Measurements from ENCODE around the gene TMEM255B. TPM values are rescaled to one million over a fixed set of nuclear protein-coding genes. Genes with fewer than 3 reads are reported as not detected.

Gene TMEM255B
- total RNA-seq, 1 experiment from 2014 or later = 2.8 TPM

DNA sequence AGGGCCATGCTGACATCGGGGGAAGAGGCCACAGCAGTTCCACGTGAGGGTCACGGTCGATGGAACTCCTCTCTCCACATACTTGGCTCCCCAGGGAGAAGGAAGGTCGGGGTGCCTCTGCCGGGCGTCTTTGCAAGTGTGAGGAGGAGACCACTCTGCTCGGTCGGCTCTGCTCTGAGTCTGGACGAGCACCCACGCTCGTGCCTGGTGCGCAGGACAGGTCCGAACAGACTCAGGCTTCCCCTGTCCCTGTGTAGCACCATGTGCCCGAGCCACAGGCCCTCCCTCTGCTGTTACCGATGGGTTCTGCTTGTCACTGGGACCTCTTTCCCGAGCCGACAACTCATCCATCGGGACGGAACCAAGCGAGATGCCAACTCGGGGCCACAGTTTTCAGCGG is 35.1 kb downstream of the TMEM255B start:
- no peak for DNase-seq
- H2BK120ac ChIP-seq (ENCODE audit: low read depth, low read length, poor library complexity, severe bottlenecking) = no peak overlapping the region
- no peak overlapping the region for H3T11ph ChIP-seq (ENCODE audit: low read length)
- H2BK5ac ChIP-seq (ENCODE audit: insufficient read length, low read length) = no peak overlapping the region
- H3K4me1 ChIP-seq (ENCODE audit: insufficient read depth, low read length) = no peaks in the 10 kb centered on the region
- H3K4me2 ChIP-seq (ENCODE audit: insufficient read depth, insufficient read length, low read length) = no peak overlapping the region
- no peak overlapping the region for H3K4me3 Mint-ChIP-seq
- no peak overlapping the region for H3K27ac Mint-ChIP-seq
- H4K5ac ChIP-seq (ENCODE audit: insufficient read length, low read depth, low read length) = no peak overlapping the region
- H3K79me2 ChIP-seq (ENCODE audit: insufficient read depth, low read length) = no peaks in the 10 kb centered on the region
- no peaks in the 10 kb centered on the region for H3K4me1 Mint-ChIP-seq
- no peaks in the 10 kb centered on the region for H3K27me3 ChIP-seq (ENCODE audit: insufficient read depth, low read length)
- TF ChIP-seq, protein P1, sequence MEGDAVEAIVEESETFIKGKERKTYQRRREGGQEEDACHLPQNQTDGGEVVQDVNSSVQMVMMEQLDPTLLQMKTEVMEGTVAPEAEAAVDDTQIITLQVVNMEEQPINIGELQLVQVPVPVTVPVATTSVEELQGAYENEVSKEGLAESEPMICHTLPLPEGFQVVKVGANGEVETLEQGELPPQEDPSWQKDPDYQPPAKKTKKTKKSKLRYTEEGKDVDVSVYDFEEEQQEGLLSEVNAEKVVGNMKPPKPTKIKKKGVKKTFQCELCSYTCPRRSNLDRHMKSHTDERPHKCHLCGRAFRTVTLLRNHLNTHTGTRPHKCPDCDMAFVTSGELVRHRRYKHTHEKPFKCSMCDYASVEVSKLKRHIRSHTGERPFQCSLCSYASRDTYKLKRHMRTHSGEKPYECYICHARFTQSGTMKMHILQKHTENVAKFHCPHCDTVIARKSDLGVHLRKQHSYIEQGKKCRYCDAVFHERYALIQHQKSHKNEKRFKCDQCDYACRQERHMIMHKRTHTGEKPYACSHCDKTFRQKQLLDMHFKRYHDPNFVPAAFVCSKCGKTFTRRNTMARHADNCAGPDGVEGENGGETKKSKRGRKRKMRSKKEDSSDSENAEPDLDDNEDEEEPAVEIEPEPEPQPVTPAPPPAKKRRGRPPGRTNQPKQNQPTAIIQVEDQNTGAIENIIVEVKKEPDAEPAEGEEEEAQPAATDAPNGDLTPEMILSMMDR (conservative IDR thresholded peaks at IDR 0.05) = no peak
- no peaks in the 10 kb centered on the region for H3K9me3 ChIP-seq (ENCODE audit: control insufficient read depth, low read depth, low read length)
- no peak overlapping the region for H3K56ac ChIP-seq (ENCODE audit: insufficient read length, low read depth, low read length)
- no peak overlapping the region for H3K23ac ChIP-seq (ENCODE audit: insufficient read length, low read depth, low read length)
- no peak overlapping the region for H3K9ac ChIP-seq (ENCODE audit: extremely low read depth, insufficient read length, low read length)
- H2AK5ac ChIP-seq (ENCODE audit: insufficient read length, low read length) = no peak overlapping the region
- H2AFZ ChIP-seq (ENCODE audit: low read length) = no peak overlapping the region
- no peak overlapping the region for H2BK12ac ChIP-seq (ENCODE audit: insufficient read length, low read depth, low read length)
- H4K91ac ChIP-seq (ENCODE audit: insufficient read length, low read depth, low read length) = no peak overlapping the region
- H3K9me3 Mint-ChIP-seq = no peaks in the 10 kb centered on the region
- H2BK20ac ChIP-seq (ENCODE audit: low read depth, low read length, poor library complexity, severe bottlenecking) = no peak overlapping the region
- H3K23me2 ChIP-seq (ENCODE audit: insufficient read length, low read depth, low read length, poor library complexity, severe bottlenecking) = no peaks in the 10 kb centered on the region
- no peak overlapping the region for H3K27ac ChIP-seq (ENCODE audit: insufficient read length, low read depth, low read length)
- no peaks in the 10 kb centered on the region for H3K79me1 ChIP-seq (ENCODE audit: insufficient read depth, low read depth, low read length, poor library complexity, severe bottlenecking)
- H2BK15ac ChIP-seq (ENCODE audit: low read depth, low read length) = no peak overlapping the region
- H3K14ac ChIP-seq (ENCODE audit: insufficient read depth, low read length) = no peak overlapping the region
- H3K4ac ChIP-seq (ENCODE audit: low read depth, low read length) = no peak overlapping the region
- no peaks in the 10 kb centered on the region for H4K20me1 ChIP-seq (ENCODE audit: control insufficient read depth, insufficient read depth, insufficient read length)
- no CpG with 5 or more reads among the region's 23 CpGs for WGBS (ENCODE audit: extremely low coverage, insufficient read length, low lambda C conversion rate)
- no peaks in the 10 kb centered on the region; the same call in 1 of the 2 replicates for H3K27me3 Mint-ChIP-seq (ENCODE audit: low read depth)
- no peak overlapping the region for H4K8ac ChIP-seq (replicated peaks; ENCODE audit: insufficient read length, low read depth, low read length)
- no peak overlapping the region for H3K18ac ChIP-seq (ENCODE audit: insufficient read length, low read depth, low read length)
- no peaks in the 10 kb centered on the region for H3K36me3 Mint-ChIP-seq (ENCODE audit: insufficient read depth in 1 of 3, low read depth in 3 of 3)

All from H9 (cell line).